Suprapubic skin (tissue), 4 donors: Measurements from ENCODE around the gene CD163. TPM values are rescaled to one million over a fixed set of nuclear protein-coding genes. Genes with fewer than 3 reads are reported as not detected.

Experiments
- DNase-seq, 2 donors: peaks; one replicate each; pipeline ENCODE4 v3.0.0-alpha.2; 2019; ENCODE audit warnings: low spot score in 2 of 2
- H3K27ac ChIP-seq: fragments of 200-600 bp; sonication (generic); one replicate; pipeline ENCODE4 v1.5.1; 2019
- H3K27me3 ChIP-seq: fragments of 200-600 bp; sonication (generic); one replicate; pipeline ENCODE4 v1.5.1; 2019
- H3K36me3 ChIP-seq: fragments of 200-600 bp; sonication (generic); one replicate; pipeline ENCODE4 v1.5.1; 2019
- H3K4me1 ChIP-seq: fragments of 200-600 bp; sonication (generic); one replicate; pipeline ENCODE4 v1.5.1; 2019
- H3K4me3 ChIP-seq: fragments of 200-600 bp; sonication (generic); one replicate; pipeline ENCODE4 v1.5.1; 2019; ENCODE audit warnings: mild to moderate bottlenecking
- H3K9me3 ChIP-seq: fragments of 200-600 bp; sonication (generic); one replicate; pipeline ENCODE4 v1.5.1; 2019
- EP300 ChIP-seq: sonication (generic); formaldehyde crosslinking; IDR thresholded peaks from one replicate; pipeline ENCODE4 v1.6.1; 2017; ENCODE audit warnings: antibody characterized with exemption
- POLR2A ChIP-seq, 2 donors: fragments of 450-650 bp; IDR thresholded peaks; one replicate each; pipeline ENCODE4 v1.6.1; 2017; ENCODE audit warnings: antibody characterized with exemption in 2 of 2, mild to moderate bottlenecking in 2 of 2, moderate library complexity in 2 of 2
- POLR2AphosphoS5 ChIP-seq, 3 donors: sonication (generic); formaldehyde crosslinking; IDR thresholded peaks; one replicate each; pipeline ENCODE4 v1.6.1; 2017; ENCODE audit warnings: antibody characterized with exemption in 3 of 3
- WGBS: methylation state at CpG from one replicate; pipeline ENCODE4 v1.1.5; 2018; 5-methylcytosine and 5-hydroxymethylcytosine counted together
- total RNA-seq, 4 donors: library from RNA; depleted of rRNA; stranded (reverse); fragments of >200 nt; gene quantifications; one replicate each; pipeline ENCODE4 v1.1.0, GENCODE V29; 2016
- TF ChIP-seq, protein P1 (sequence below), 2 donors: fragments of 200-600 bp in 1 of 2; fragments of 450-650 bp in 1 of 2; sonication (generic) in 1 of 2; IDR thresholded peaks; one replicate each; pipeline ENCODE4 v1.5.1; 2016 to 2019; ENCODE audit warnings: antibody characterized with exemption in 2 of 2, mild to moderate bottlenecking in 1 of 2, moderate library complexity in 1 of 2

CD163 gene
- total RNA-seq, 4 donors from 2014 or later: 12.9 to 22.0 (median 16.7) TPM

DNA sequence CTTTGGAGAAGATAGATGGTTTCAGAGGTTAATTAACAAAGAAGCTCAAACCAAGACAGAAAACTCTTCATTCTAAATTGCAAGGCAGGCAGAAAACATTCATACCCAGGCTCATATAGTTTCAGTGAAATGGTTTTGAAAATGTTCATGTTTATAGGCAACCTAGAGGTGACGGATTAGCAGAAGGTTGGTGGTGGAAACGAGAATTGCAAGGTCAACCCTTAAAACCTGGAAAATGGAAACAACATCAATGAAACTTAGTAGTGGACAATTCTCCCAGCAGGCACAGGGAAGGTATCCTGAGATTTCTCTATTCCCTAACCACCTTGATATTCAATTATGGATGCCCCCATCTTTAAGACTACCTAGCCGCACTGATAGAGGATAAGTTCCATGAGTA lies 965 bp downstream of the CD163 start:
- H3K27me3 ChIP-seq: no peaks in the 10 kb centered on the region
- H3K36me3 ChIP-seq: no peaks in the 10 kb centered on the region
- no peak for DNase-seq
- H3K4me1 ChIP-seq: no peaks in the 10 kb centered on the region
- 82% methylated on average over 3 of the region's 3 CpGs for WGBS
- peak overlapping the region; percentile 10 for H3K4me3 ChIP-seq
- TF ChIP-seq, protein P1, sequence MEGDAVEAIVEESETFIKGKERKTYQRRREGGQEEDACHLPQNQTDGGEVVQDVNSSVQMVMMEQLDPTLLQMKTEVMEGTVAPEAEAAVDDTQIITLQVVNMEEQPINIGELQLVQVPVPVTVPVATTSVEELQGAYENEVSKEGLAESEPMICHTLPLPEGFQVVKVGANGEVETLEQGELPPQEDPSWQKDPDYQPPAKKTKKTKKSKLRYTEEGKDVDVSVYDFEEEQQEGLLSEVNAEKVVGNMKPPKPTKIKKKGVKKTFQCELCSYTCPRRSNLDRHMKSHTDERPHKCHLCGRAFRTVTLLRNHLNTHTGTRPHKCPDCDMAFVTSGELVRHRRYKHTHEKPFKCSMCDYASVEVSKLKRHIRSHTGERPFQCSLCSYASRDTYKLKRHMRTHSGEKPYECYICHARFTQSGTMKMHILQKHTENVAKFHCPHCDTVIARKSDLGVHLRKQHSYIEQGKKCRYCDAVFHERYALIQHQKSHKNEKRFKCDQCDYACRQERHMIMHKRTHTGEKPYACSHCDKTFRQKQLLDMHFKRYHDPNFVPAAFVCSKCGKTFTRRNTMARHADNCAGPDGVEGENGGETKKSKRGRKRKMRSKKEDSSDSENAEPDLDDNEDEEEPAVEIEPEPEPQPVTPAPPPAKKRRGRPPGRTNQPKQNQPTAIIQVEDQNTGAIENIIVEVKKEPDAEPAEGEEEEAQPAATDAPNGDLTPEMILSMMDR (IDR thresholded peaks at IDR 0.05): no peak
- no peak for TF ChIP-seq EP300
- no peak for TF ChIP-seq POLR2AphosphoS5 (IDR thresholded peaks at IDR 0.05)
- no peaks in the 10 kb centered on the region for H3K9me3 ChIP-seq
- peak overlapping the region; percentile 65 for H3K27ac ChIP-seq

DNA sequence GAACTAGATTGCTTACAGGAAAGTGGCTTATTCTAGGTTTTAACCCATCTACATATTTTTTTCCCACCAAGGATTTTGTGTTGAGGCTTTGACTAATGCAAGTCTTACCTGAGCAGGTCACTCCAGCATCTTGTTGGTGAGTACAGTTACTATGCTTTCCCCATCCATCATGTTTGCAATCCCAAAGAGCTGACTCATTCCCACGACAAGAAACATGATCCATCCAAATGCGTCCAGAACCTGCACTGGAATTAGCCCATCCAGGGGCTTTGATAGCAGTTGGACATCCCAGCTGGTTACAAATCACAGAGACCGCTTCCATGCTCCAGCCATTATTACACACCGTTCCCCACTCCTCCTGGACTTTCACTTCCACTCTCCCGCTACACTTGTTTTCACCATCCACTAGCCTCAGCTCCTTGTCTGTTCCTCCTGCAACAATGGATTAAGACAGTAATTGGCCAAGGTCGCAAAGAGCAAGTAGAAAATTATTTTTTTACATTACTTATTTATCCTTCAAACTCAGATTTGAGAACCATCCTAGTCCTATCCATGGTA lies 2.5 kb downstream of the CD163 start:
- Histone ChIP-seq H3K4me3 (peak overlapping the region; percentile 10), H3K9me3 (no peaks in the 10 kb centered on the region), H3K27ac (no peak overlapping the region), H3K4me1 (no peaks in the 10 kb centered on the region), H3K27me3 (no peaks in the 10 kb centered on the region), H3K36me3 (no peaks in the 10 kb centered on the region)
- DNase-seq: no peak
- no peak for TF ChIP-seq POLR2A (IDR thresholded peaks at IDR 0.05)
- TF ChIP-seq POLR2AphosphoS5 (IDR thresholded peaks at IDR 0.05): no peak
- TF ChIP-seq, protein P1 (IDR thresholded peaks at IDR 0.05): no peak
- no peak for TF ChIP-seq EP300
- 76% methylated on average over 6 of the region's 6 CpGs for WGBS

DNA sequence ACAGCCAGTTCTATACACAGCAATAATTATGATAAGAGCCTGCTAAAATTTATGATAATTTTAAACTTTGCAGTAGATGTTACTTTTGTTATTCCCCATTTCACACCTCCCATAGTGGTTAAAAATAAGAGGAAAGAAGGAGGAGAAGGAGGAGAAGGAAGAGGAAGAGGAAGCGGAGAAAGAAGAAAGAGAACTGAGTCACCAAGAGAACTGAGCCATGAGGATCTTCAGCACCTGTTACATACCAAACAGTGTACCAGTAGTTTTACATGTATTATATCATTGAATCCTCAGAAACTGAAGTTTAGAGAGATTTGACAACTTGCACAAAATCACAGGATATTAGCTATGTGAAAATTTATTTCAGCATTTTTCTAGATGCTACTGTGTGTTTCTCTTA lies 3.9 kb downstream of the CD163 start:
- H3K27ac ChIP-seq: peak overlapping the region; percentile 55
- TF ChIP-seq EP300 (no peak), POLR2A (IDR thresholded peaks at IDR 0.05) (no peak), POLR2AphosphoS5 (IDR thresholded peaks at IDR 0.05) (no peak)
- TF ChIP-seq, protein P1 (IDR thresholded peaks at IDR 0.05): no peak
- H3K9me3 ChIP-seq: no peaks in the 10 kb centered on the region
- H3K4me1 ChIP-seq: no peaks in the 10 kb centered on the region
- H3K27me3 ChIP-seq: no peaks in the 10 kb centered on the region
- no peaks in the 10 kb centered on the region for H3K36me3 ChIP-seq
- H3K4me3 ChIP-seq: peak overlapping the region; percentile 10
- no peak for DNase-seq
- WGBS: 79% methylated on average over 1 of the region's 1 CpG

DNA sequence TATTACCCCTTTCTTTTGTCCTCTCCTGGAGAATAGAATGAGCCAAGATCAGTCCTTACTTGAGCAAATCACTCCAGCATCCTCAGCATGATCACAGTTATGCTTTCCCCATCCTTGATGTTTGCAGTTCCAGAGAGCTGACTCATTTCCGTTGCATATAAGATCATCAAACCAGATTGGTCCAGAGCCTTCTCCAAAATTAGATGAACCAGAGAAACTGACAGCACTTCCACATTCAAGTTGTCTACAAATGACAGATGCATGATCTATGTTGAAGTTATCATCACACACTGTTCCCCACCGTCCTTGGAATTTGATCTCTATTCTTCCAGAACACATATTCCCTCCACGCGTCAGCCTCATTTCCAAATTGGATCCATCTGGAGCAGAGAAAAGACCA lies 4.8 kb downstream of the CD163 start:
- 44% methylated on average over 4 of the region's 4 CpGs for WGBS
- H3K36me3 ChIP-seq: no peaks in the 10 kb centered on the region
- TF ChIP-seq EP300 (no peak), POLR2A (IDR thresholded peaks at IDR 0.05) (peak in 1 of 2 donors; percentile 11), POLR2AphosphoS5 (IDR thresholded peaks at IDR 0.05) (no peak)
- no peaks in the 10 kb centered on the region for H3K4me1 ChIP-seq
- H3K4me3 ChIP-seq: peak overlapping the region; percentile 15
- no peak for DNase-seq
- no peaks in the 10 kb centered on the region for H3K27me3 ChIP-seq
- H3K27ac ChIP-seq: peak overlapping the region; percentile 64
- no peaks in the 10 kb centered on the region for H3K9me3 ChIP-seq

DNA sequence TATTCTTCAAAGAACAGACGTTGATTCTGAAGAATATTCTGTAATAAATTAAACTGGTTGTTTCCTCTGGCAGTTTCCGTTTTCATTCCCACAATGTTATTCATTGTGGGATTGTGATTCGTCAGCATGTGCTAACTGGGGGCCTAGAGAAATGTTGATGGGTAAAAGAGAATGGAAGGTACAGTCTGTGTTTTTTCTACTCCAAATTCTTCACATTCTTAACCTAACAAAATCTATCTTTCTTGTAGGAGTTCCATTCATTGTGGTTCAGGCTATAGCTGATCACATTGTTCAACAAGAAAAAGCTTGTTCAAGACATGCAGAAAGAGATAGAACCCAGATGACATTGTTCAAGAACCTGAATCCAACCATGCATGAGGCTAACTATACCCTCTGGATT lies 5.9 kb downstream of the CD163 start:
- TF ChIP-seq EP300: no peak
- TF ChIP-seq, protein P1 (IDR thresholded peaks at IDR 0.05): no peak
- TF ChIP-seq POLR2AphosphoS5 (IDR thresholded peaks at IDR 0.05): no peak
- no peak for TF ChIP-seq POLR2A (IDR thresholded peaks at IDR 0.05)
- Histone ChIP-seq H3K36me3 (no peaks in the 10 kb centered on the region), H3K4me1 (no peaks in the 10 kb centered on the region), H3K27me3 (no peaks in the 10 kb centered on the region), H3K9me3 (no peaks in the 10 kb centered on the region), H3K4me3 (no peak overlapping the region), H3K27ac (no peak overlapping the region)
- no peak for DNase-seq
- 22% methylated on average over 3 of the region's 3 CpGs for WGBS

DNA sequence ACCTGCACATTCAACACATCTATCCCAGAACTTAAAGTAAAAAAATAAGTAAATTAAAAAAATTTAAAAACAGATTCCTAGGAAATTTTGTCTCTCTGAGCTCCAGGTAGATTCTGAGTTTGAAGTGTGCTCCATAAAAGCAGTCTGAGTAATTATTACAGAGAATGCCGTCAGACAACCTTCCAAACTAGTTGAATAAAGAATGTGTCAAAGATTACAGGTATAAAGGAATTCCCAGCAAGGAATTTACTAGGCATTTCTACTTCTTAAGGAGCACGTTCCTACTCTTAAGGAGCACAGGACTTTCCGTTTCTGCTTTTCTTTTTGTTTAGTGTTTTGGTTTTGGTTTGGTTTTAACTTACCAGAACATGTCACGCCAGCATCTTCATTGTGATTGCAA lies 7.1 kb downstream of the CD163 start:
- TF ChIP-seq, protein P1 (IDR thresholded peaks at IDR 0.05): no peak
- TF ChIP-seq POLR2A (IDR thresholded peaks at IDR 0.05): no peak
- no peak for TF ChIP-seq POLR2AphosphoS5 (IDR thresholded peaks at IDR 0.05)
- H3K27ac ChIP-seq: no peak overlapping the region
- H3K36me3 ChIP-seq: no peaks in the 10 kb centered on the region
- WGBS: 59% methylated on average over 4 of the region's 4 CpGs
- no peaks in the 10 kb centered on the region for H3K4me1 ChIP-seq
- H3K9me3 ChIP-seq: no peaks in the 10 kb centered on the region
- no peak overlapping the region for H3K4me3 ChIP-seq
- no peaks in the 10 kb centered on the region for H3K27me3 ChIP-seq
- no peak for DNase-seq
